NT2/D1 (cell line): Measurements from ENCODE around the gene CBX8.

Experiments
- YY1 ChIP-seq: IDR thresholded peaks from 2 replicates; pipeline ENCODE4 v1.6.1; 2011; ENCODE audit not compliant: insufficient read length, insufficient read depth
- ZNF274 ChIP-seq: IDR thresholded peaks from 2 replicates; pipeline ENCODE4 v1.6.1; 2011; ENCODE audit warnings: mild to moderate bottlenecking, low read depth, low read length

DNA sequence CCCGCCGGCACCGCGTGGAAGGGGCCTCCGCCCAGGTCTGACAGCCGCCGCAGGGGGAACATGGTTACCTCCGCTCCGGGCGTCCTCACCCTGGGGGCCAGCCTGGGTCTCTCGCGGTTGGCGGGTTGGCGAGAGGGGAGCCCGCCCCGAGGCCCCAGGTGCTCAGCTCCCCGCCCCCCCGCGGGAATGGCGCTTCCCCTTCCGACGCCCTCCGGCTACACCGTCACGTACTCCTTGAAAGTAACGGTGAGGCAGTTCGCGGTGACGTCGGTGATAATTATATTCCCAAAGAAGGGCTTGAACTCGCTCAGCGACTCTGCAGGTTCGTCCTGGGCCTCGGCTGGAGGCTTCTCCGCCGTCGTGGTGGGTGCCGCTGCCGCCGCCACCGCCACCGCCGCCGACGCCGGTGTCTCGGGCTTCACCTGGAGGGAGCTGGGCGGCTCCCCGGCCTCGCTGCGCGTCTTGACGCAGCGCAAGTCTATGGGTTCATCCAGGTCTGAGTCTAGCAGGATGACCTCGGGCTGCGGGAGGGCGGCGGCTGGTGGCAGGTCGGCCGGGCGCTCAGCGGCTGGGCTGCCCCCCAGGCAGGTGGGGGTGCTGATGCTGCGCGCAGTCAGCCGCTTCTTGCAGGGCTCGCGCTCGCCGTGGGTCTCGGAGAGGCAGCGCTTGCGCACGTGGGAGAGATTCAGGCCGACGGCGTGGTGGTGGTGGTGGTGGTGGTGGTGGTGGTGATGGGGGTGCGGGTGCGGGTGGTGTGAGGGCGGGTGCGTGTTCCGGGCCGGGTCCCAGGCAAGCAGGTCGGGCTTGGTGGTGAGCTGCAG lies 37.1 kb upstream of the CBX8 start:
- no peak for TF ChIP-seq ZNF274
- TF ChIP-seq YY1 = no peak
